Caco-2 (cell line): ENCODE measurements around the gene ANAPC5. TPM values are rescaled to one million over a fixed set of nuclear protein-coding genes. Genes with fewer than 3 reads are reported as not detected.
"Not testable (repeated sequence)": the region's sequence is repeated elsewhere in the genome, so short reads cannot be mapped to it uniquely, and the experiment has no call there.

Source experiments
- BruUV-seq: library from RNA; stranded (reverse); fragments of 400-500 nt; replicated peaks from 2 replicates; lab custom pipeline; 2021; lab: Mats Ljungman, UMichigan
- CTCF ChIA-PET: fragments of 300-600 bp; sonication (Branson Sonifier 250); formaldehyde crosslinking; loops from one replicate; lab custom pipeline; 2022; ENCODE audit warnings: antibody characterized with exemption; lab: Charles Lee
- POLR2A ChIA-PET: fragments of 300-600 bp; sonication (Branson Sonifier 250); formaldehyde crosslinking; loops from one replicate; lab custom pipeline; 2022; ENCODE audit warnings: antibody characterized with exemption; lab: Charles Lee
- DNase-seq, 2 experiments: peaks; one replicate each; pipeline versions ENCODE4 v3.0.0 to v3.0.0-alpha.2; 2020 to 2022
- H3K27me3 ChIP-seq: replicated peaks from 2 replicates; pipeline ENCODE4 v1.6.0; 2011; ENCODE audit warnings: low read length; ENCODE audit not compliant: control insufficient read depth, insufficient read depth
- H3K36me3 ChIP-seq: 2 replicates; pipeline ENCODE4 v1.5.1; 2011; ENCODE audit warnings: low read length; ENCODE audit not compliant: control insufficient read depth, insufficient read depth
- H3K4me1 ChIP-seq: fragments of 250-450 bp; sonication (Bioruptor Pico); 2 replicates; pipeline ENCODE4 v1.5.1; 2020; ENCODE audit warnings: mild to moderate bottlenecking
- H3K4me3 ChIP-seq: 2 replicates; pipeline ENCODE4 v1.5.1; 2011; ENCODE audit warnings: low read depth, mild to moderate bottlenecking, control low read depth, low read length
- H3K9me3 ChIP-seq: fragments of 250-450 bp; sonication (Bioruptor Pico); 2 replicates; pipeline ENCODE4 v1.5.1; 2020; ENCODE audit warnings: mild to moderate bottlenecking, moderate library complexity
- H3K27ac Mint-ChIP-seq: one replicate; pipeline ENCODE4 v1.8.0; 2022; ENCODE audit warnings: mixed read lengths; ENCODE audit not compliant: unreplicated experiment
- H3K27me3 Mint-ChIP-seq: one replicate; pipeline ENCODE4 v1.8.0; 2022; ENCODE audit warnings: mixed read lengths; ENCODE audit not compliant: insufficient read depth, unreplicated experiment
- H3K36me3 Mint-ChIP-seq: one replicate; pipeline ENCODE4 v1.8.0; 2022; ENCODE audit warnings: mild to moderate bottlenecking, mixed read lengths; ENCODE audit not compliant: insufficient read depth, unreplicated experiment
- H3K4me1 Mint-ChIP-seq: one replicate; pipeline ENCODE4 v1.8.0; 2022; ENCODE audit warnings: low read depth, mixed read lengths; ENCODE audit not compliant: unreplicated experiment
- H3K4me3 Mint-ChIP-seq: one replicate; pipeline ENCODE4 v1.8.0; 2022; ENCODE audit warnings: mild to moderate bottlenecking, moderate library complexity, mixed read lengths; ENCODE audit not compliant: unreplicated experiment
- H3K9me3 Mint-ChIP-seq: one replicate; pipeline ENCODE4 v1.8.0; 2022; ENCODE audit warnings: mixed read lengths; ENCODE audit not compliant: unreplicated experiment
- CTCF ChIP-seq, 2 experiments: fragments of 200-600 bp in 1 of 2; IDR thresholded peaks; 1 replicate in 1 of 2; 2 replicates in 1 of 2; pipeline versions ENCODE4 v1.5.1 to v1.8.0; 2011 to 2022; ENCODE audit warnings: antibody characterized with exemption in 1 of 2, control low read depth in 1 of 2, inconsistent platforms in 1 of 2, low read depth in 1 of 2, low read length in 1 of 2, mild to moderate bottlenecking in 1 of 2, moderate library complexity in 1 of 2; ENCODE audit not compliant: insufficient read depth in 1 of 2, severe bottlenecking in 1 of 2, unreplicated experiment in 1 of 2
- intact Hi-C: fragments of 100-400 bp; cut with micrococcal nuclease; formaldehyde crosslinking; loops from one replicate; pipeline ENCODE4 v1.10.0; 2022; ENCODE audit not compliant: unreplicated experiment
- total RNA-seq: library from RNA; stranded (reverse); gene quantifications from 2 replicates; pipeline ENCODE4 v1.2.3, GENCODE V29; 2022

Gene ANAPC5
- total RNA-seq, 1 experiment from 2014 or later = 106 TPM

DNA sequence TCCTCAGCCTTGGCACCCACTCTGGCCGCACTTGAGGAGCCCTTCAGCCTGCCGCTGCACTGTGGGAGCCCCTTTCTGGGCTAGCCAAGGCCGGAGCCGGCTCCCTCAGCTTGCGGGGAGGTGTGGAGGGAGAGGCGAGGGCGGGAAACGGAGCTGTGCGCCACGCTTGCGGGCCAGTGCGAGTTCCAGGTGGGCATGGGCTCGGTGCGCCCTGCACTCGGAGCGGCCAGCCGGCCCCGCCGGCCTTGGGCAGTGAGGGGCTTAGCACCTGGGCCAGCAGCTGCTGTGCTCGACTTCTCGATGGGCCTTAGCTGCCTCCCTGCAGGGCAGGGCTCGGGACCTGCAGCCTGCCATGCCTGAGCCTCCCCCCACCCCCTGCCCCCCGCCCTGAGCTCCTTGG, 22.1 kb upstream of the ANAPC5 start:
- H3K27ac Mint-ChIP-seq, H3K27me3 ChIP-seq, H3K36me3 ChIP-seq, BruUV-seq, intact Hi-C loops, POLR2A ChIA-PET, H3K4me3 Mint-ChIP-seq, H3K4me3 ChIP-seq, H3K9me3 Mint-ChIP-seq, H3K27me3 Mint-ChIP-seq, DNase-seq, H3K9me3 ChIP-seq, CTCF ChIA-PET: not testable (repeated sequence)
- Mint-ChIP-seq H3K4me1 (peaks cover 10% of the 10 kb centered on the region), H3K36me3 (peaks cover 13% of the 10 kb centered on the region)
- peaks cover 15% of the 10 kb centered on the region for H3K4me1 ChIP-seq

DNA sequence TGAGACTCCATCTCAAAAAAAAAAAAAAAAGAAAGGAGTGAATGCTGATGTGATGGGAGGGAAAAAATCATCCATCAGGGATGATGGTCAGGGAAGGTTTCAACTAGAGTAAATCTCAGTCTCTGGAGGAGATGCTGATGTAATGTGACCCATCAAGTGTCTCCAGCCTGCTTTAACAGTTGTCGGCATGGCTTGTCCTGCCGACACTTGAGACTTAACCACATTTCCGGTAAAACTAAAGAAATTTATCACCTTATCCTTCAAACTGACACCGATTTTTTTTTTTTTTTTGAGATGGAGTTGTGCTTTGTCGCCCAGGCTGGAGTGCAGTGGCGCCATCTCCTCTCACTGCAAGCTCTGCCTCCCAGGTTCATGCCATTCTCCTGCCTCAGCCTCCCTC, 21.5 kb upstream of the ANAPC5 start:
- POLR2A ChIA-PET = no interaction called here
- H3K4me3 Mint-ChIP-seq = no peak overlapping the region
- intact Hi-C loops = no loop called here
- Histone ChIP-seq H3K27me3 (no peaks in the 10 kb centered on the region), H3K4me1 (peaks cover 15% of the 10 kb centered on the region), H3K36me3 (no peaks in the 10 kb centered on the region), H3K4me3 (no peak overlapping the region), H3K9me3 (no peaks in the 10 kb centered on the region)
- peaks cover 13% of the 10 kb centered on the region for H3K36me3 Mint-ChIP-seq
- DNase-seq = no peak
- CTCF ChIA-PET = no interaction called here
- no peak for TF ChIP-seq CTCF (IDR thresholded peaks at IDR 0.05; ENCODE audit: insufficient read depth in 1 of 2, low read depth in 1 of 2, low read length in 1 of 2, severe bottlenecking in 1 of 2, unreplicated experiment in 1 of 2)
- H3K27ac Mint-ChIP-seq = no peak overlapping the region
- H3K4me1 Mint-ChIP-seq = peaks cover 10% of the 10 kb centered on the region
- BruUV-seq = no TSS peak
- H3K9me3 Mint-ChIP-seq = no peaks in the 10 kb centered on the region
- no peaks in the 10 kb centered on the region for H3K27me3 Mint-ChIP-seq

DNA sequence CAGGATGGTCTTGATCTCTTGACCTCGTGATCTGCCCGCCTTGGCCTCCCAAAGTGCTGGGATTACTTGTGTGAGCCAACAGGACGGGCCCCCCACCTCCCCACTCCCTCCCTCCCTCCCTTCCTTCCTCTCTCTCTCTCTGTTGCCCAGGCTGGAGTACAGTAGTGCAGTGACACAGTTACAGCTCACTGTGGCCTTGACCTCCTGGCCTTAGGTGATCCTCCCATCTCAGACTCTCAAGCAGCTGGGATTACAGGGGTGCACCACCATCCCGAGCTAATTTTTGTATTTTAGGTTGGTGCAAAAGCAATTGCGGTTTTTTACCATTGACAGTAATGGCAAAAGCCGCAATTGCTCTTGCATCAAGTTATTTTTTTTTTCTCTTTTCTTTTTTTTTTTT, 19.2 kb upstream of the ANAPC5 start:
- no peak for TF ChIP-seq CTCF (IDR thresholded peaks at IDR 0.05; ENCODE audit: insufficient read depth in 1 of 2, low read depth in 1 of 2, low read length in 1 of 2, severe bottlenecking in 1 of 2, unreplicated experiment in 1 of 2)
- intact Hi-C loops = no loop called here
- Histone ChIP-seq H3K4me1 (peaks cover 2% of the 10 kb centered on the region), H3K27me3 (no peaks in the 10 kb centered on the region), H3K4me3 (no peak overlapping the region), H3K9me3 (no peaks in the 10 kb centered on the region), H3K36me3 (no peaks in the 10 kb centered on the region)
- CTCF ChIA-PET = interaction anchor here (0.7 kb wide), 1 partner anchor 19 kb away, joined by 5 read pairs; the partner anchor contains the start of gene ANAPC5
- POLR2A ChIA-PET = no interaction called here
- Mint-ChIP-seq H3K4me3 (no peak overlapping the region), H3K9me3 (no peaks in the 10 kb centered on the region), H3K4me1 (peaks cover under 1% of the 10 kb centered on the region), H3K36me3 (peaks cover 8% of the 10 kb centered on the region), H3K27ac (no peak overlapping the region), H3K27me3 (no peaks in the 10 kb centered on the region)
- DNase-seq = no peak
- BruUV-seq = no TSS peak

- no peaks in the 10 kb centered on the region for H3K36me3 ChIP-seq
- no peaks in the 10 kb centered on the region for H3K27me3 ChIP-seq
- Mint-ChIP-seq H3K27ac (no peak overlapping the region), H3K36me3 (no peaks in the 10 kb centered on the region), H3K27me3 (no peaks in the 10 kb centered on the region), H3K4me3 (no peak overlapping the region), H3K9me3 (no peaks in the 10 kb centered on the region), H3K4me1 (no peaks in the 10 kb centered on the region)
- intact Hi-C loops = no loop called here
- DNase-seq = no peak
- no peak for TF ChIP-seq CTCF (IDR thresholded peaks at IDR 0.05; ENCODE audit: insufficient read depth in 1 of 2, low read depth in 1 of 2, low read length in 1 of 2, severe bottlenecking in 1 of 2, unreplicated experiment in 1 of 2)
- CTCF ChIA-PET = no interaction called here
- H3K9me3 ChIP-seq = no peaks in the 10 kb centered on the region
- no peaks in the 10 kb centered on the region for H3K4me1 ChIP-seq
- no peak overlapping the region for H3K4me3 ChIP-seq
- POLR2A ChIA-PET = interaction anchor here (0.5 kb wide), 1 partner anchor 35 kb away, joined by 3 read pairs; no protein-coding TSS in a partner anchor
- BruUV-seq = no TSS peak
Observed at GRCh38 chr12:121366063-121366459, 13.8 kb upstream of the ANAPC5 start.
